ENCODE results near the gene ROCK2.

The ROCK2 gene

DNA sequence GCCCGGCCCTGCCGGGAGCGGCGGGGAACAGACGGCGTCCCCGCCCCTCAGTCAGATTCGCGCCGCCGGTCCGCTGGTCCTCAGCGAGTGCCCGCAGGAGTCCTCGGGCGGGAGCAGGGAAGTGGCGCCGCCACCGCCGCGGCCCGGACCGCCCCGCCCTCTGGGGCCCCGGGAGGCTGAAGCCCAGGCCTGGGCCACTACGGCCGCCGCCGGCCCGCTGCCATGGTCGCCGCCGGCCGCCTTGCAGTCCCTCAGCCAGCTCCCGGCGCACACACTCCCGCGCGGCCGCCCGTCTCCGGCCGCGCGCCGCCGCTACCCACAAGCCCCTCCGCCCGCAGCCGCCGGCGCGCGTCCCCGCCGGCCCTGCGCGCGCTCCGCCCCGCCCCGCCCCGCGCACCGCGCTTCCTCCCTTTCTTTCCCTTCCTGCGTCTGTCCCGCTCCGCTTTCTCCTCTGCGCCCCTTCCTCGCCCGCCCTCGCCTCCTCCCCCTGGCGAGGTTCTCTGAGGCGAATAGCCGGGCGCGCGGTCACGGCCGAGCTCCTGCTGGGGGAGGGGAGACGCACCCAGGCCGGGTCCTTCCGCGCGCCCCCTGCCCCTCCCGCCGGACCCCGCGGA lies at the start of gene ROCK2:
ROCK2 (minus strand) TSS at position 295 of the 614 bp plus-strand sequence. CDS start 500 bp downstream, outside the sequence.
- Histone ChIP-seq H3K4me3 (ENCODE audit: low read depth, low read length) (peak within 1 kb of the TSS; percentile 93), H3K9me3 (ENCODE audit: control insufficient read depth, insufficient read depth, low read depth, low read length) (no peaks in the 10 kb centered on the region), H3K4me1 (ENCODE audit: control insufficient read depth, insufficient read depth, low read length) (peaks cover 29% of the 10 kb centered on the region), H3K27ac (ENCODE audit: low read depth, low read length) (peak within 1 kb of the TSS; percentile 99), H3K9ac (ENCODE audit: low read length) (peak within 1 kb of the TSS; percentile 98), H3K27me3 (ENCODE audit: control insufficient read depth, insufficient read depth, low read length) (no peaks in the 10 kb centered on the region), H3K36me3 (ENCODE audit: control insufficient read depth, insufficient read depth, low read length) (no peaks in the 10 kb centered on the region)

DNA sequence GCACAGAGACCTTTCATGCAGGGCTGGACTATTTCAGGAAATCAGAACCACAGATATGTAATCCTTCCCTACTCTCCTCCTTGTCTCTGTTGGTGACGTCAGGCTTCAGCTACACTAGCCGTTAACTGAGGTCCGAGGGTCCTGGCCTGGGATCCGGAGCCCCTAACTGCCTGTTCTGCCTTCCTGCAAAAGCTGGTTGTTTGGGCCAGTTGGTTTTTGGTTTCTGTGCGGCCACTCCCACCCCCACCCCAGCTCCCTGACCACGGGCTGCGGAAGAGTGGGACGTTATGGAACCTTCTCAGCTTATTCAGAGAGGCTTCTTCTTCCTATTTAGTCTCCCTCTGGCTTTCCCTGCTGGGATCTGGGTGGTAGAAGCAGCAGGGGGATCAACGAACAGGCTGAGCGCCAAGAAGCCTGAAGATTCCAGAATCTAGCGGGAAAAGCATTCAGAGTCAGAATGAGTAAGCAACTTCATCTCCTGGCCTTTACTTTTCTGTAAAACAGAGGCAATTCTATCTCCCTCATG lies 49.3 kb upstream of the ROCK2 start:
- Histone ChIP-seq H3K27me3 (ENCODE audit: control insufficient read depth, insufficient read depth, low read length) (no peaks in the 10 kb centered on the region), H3K27ac (ENCODE audit: low read depth, low read length) (no peak overlapping the region), H3K9ac (ENCODE audit: low read length) (no peak overlapping the region), H3K4me1 (ENCODE audit: control insufficient read depth, insufficient read depth, low read length) (peaks cover 28% of the 10 kb centered on the region), H3K9me3 (ENCODE audit: control insufficient read depth, insufficient read depth, low read depth, low read length) (no peaks in the 10 kb centered on the region), H3K36me3 (ENCODE audit: control insufficient read depth, insufficient read depth, low read length) (no peaks in the 10 kb centered on the region), H3K4me3 (ENCODE audit: low read depth, low read length) (no peak overlapping the region)

DNA sequence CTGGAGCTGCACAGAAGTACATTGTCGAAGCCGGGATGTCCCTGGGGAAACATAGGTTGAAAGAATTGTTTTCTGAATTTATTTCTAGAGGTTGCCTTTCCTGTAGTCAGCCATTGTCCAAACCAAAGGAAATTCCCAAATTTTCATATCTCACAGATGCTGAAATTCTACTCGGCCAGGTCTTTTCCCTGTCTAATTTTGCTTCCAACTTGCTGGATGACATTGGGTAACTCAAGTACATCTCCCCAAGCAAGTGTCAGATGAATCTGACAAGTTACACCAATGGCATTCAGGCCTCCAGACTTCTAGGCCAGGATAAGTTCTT lies 47.5 kb upstream of the ROCK2 start:
- Histone ChIP-seq H3K27ac (ENCODE audit: low read depth, low read length) (no peak overlapping the region), H3K36me3 (ENCODE audit: control insufficient read depth, insufficient read depth, low read length) (no peaks in the 10 kb centered on the region), H3K4me1 (ENCODE audit: control insufficient read depth, insufficient read depth, low read length) (peaks cover 31% of the 10 kb centered on the region), H3K4me3 (ENCODE audit: low read depth, low read length) (no peak overlapping the region), H3K9me3 (ENCODE audit: control insufficient read depth, insufficient read depth, low read depth, low read length) (no peaks in the 10 kb centered on the region), H3K27me3 (ENCODE audit: control insufficient read depth, insufficient read depth, low read length) (no peaks in the 10 kb centered on the region), H3K9ac (ENCODE audit: low read length) (no peak overlapping the region)

DNA sequence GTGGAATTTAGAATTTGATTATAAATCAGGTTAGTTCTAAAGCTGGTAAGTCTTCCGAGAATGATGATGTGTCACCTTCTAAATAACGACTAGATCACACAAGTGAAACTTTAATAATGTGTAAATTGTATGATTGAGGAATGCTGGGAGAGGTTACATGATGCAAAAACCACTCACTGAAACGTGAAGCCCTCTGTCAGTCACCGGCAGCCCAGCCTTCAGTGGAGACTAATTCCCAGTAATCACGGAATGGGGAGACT lies 45.9 kb upstream of the ROCK2 start:
- Histone ChIP-seq H3K9ac (ENCODE audit: low read length) (no peak overlapping the region), H3K27me3 (ENCODE audit: control insufficient read depth, insufficient read depth, low read length) (no peaks in the 10 kb centered on the region), H3K36me3 (ENCODE audit: control insufficient read depth, insufficient read depth, low read length) (no peaks in the 10 kb centered on the region), H3K4me1 (ENCODE audit: control insufficient read depth, insufficient read depth, low read length) (peaks cover 33% of the 10 kb centered on the region), H3K9me3 (ENCODE audit: control insufficient read depth, insufficient read depth, low read depth, low read length) (no peaks in the 10 kb centered on the region), H3K27ac (ENCODE audit: low read depth, low read length) (no peak overlapping the region), H3K4me3 (ENCODE audit: low read depth, low read length) (no peak overlapping the region)

DNA sequence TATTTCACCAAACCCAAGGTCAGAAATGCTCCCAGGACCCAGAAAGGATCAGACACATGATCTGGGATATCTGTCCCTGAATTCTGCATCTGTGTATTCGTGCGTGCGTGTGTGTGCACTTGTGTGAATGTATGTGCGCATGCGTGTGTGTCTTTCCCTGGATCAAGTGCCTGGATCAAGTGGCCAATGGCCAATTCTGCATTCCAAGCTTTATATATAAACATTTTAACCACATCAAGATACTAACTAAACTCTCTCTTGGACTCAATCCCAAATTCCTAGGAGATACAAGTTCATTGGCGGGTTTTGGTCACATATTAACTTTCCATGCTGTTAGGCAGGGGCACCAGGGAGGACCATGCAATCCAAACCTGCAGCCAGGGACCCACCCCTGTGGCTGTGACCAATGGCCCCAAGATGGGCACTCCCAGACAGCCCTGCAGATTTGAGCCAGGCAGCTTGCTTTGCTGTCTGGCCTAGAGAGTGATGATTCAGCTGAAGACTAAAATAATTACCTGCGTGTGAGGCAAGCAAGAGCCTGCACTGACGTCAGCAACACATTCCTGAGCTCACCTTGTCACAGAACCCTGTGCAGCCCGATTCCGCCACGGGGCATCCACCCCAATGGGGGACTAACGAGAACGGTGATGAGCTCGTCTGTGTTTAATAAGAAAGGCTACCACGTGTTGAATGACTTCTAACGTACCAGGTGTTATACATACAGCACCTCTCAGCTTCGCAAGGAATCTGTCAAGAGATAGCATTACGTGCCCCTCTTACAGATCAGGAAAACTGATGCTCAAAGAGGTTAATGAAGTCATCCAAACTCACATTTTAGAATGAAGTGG lies 45.3 kb upstream of the ROCK2 start:
- Histone ChIP-seq H3K4me1 (ENCODE audit: control insufficient read depth, insufficient read depth, low read length) (peaks cover 28% of the 10 kb centered on the region), H3K4me3 (ENCODE audit: low read depth, low read length) (no peak overlapping the region), H3K9ac (ENCODE audit: low read length) (no peak overlapping the region), H3K9me3 (ENCODE audit: control insufficient read depth, insufficient read depth, low read depth, low read length) (no peaks in the 10 kb centered on the region), H3K27me3 (ENCODE audit: control insufficient read depth, insufficient read depth, low read length) (no peaks in the 10 kb centered on the region), H3K36me3 (ENCODE audit: control insufficient read depth, insufficient read depth, low read length) (no peaks in the 10 kb centered on the region), H3K27ac (ENCODE audit: low read depth, low read length) (no peak overlapping the region)

DNA sequence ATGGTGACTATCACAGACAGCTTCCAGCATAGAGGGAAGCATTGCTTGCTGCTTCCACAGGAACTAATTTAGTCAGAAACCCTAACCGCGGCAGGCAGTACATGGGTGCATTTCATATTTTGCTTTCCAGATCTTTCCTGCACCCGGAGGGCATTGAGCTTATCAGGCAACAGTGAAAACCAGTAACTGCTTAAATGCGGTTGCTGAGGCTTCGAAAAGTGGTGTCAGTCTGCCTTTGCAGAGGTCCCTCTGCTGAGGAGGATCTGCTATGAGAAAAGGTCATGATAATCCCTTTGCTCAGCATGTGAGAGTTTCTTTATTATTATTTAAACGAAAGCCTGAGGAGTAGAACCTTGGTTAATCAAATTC lies 44.6 kb upstream of the ROCK2 start:
- Histone ChIP-seq H3K4me3 (ENCODE audit: low read depth, low read length) (no peak overlapping the region), H3K27me3 (ENCODE audit: control insufficient read depth, insufficient read depth, low read length) (no peaks in the 10 kb centered on the region), H3K36me3 (ENCODE audit: control insufficient read depth, insufficient read depth, low read length) (no peaks in the 10 kb centered on the region), H3K4me1 (ENCODE audit: control insufficient read depth, insufficient read depth, low read length) (peaks cover 28% of the 10 kb centered on the region), H3K9ac (ENCODE audit: low read length) (no peak overlapping the region), H3K27ac (ENCODE audit: low read depth, low read length) (no peak overlapping the region), H3K9me3 (ENCODE audit: control insufficient read depth, insufficient read depth, low read depth, low read length) (no peaks in the 10 kb centered on the region)

DNA sequence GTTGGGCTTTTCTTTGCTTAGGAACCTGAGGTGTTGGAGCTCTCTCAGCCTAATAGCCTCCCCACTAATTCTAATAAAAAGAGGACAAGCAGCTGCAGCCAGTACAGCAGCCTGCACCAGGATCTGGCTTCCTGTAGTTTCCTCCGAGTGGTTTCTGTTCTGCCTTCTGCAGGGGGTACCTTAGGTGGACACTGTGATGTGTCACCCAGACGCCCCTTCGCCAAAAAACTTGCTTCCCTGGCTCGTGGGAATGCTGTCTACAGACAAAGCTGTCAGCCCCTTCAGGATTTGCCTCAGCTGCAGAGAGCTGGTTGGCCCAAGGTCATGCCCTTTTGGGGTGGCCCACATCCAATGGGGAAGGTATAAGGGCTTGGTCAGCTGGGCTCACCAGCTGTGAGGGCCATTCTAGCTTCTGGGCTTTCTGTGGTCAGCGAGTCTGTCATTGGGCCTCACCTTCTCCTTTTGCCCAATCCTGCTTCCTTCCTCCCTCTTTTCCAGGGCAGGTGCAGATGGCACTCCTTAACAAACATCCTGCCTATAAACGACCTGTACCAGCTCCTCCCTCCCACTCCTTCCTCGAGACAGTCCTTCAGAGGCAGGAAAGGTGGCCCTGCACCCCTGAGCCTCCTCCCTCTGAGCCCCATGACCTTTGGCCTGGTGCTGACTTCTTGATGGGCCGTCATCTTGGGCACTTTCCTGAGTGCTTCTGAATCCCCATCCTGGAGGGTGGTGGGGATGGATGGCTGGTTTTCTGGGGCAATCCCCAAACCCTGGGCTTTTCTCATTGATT lies 44.0 kb upstream of the ROCK2 start:
- H3K36me3 ChIP-seq (ENCODE audit: control insufficient read depth, insufficient read depth, low read length), result no peaks in the 10 kb centered on the region
- H3K9me3 ChIP-seq (ENCODE audit: control insufficient read depth, insufficient read depth, low read depth, low read length), result no peaks in the 10 kb centered on the region
- H3K4me1 ChIP-seq (ENCODE audit: control insufficient read depth, insufficient read depth, low read length), result peaks cover 22% of the 10 kb centered on the region
- H3K4me3 ChIP-seq (ENCODE audit: low read depth, low read length), result no peak overlapping the region
- no peak overlapping the region for H3K27ac ChIP-seq (ENCODE audit: low read depth, low read length)
- no peak overlapping the region for H3K9ac ChIP-seq (ENCODE audit: low read length)
- no peaks in the 10 kb centered on the region for H3K27me3 ChIP-seq (ENCODE audit: control insufficient read depth, insufficient read depth, low read length)

DNA sequence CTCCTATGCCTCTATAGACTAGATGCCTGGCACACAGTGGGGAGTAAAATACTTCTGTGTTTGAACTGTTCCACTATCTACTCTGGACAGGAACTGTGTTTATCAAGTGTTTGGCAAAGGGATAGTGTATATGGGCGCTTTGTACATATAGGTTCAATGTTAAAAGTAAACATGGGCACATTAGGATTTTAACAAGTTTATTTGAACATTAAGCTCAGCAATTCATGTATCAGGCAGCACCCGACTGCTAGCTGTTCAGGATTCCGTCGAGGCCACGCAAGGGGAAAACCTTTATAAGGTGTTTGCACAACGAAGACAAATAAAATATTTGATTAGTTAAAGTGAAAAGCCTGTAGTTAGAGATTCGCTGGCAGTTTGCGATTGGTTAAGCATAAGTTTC lies 43.4 kb upstream of the ROCK2 start:
- no peak overlapping the region for H3K4me3 ChIP-seq (ENCODE audit: low read depth, low read length)
- peaks cover 19% of the 10 kb centered on the region for H3K4me1 ChIP-seq (ENCODE audit: control insufficient read depth, insufficient read depth, low read length)
- no peak overlapping the region for H3K9ac ChIP-seq (ENCODE audit: low read length)
- H3K36me3 ChIP-seq (ENCODE audit: control insufficient read depth, insufficient read depth, low read length), result no peaks in the 10 kb centered on the region
- no peaks in the 10 kb centered on the region for H3K27me3 ChIP-seq (ENCODE audit: control insufficient read depth, insufficient read depth, low read length)
- H3K9me3 ChIP-seq (ENCODE audit: control insufficient read depth, insufficient read depth, low read depth, low read length), result no peaks in the 10 kb centered on the region
- no peak overlapping the region for H3K27ac ChIP-seq (ENCODE audit: low read depth, low read length)

DNA sequence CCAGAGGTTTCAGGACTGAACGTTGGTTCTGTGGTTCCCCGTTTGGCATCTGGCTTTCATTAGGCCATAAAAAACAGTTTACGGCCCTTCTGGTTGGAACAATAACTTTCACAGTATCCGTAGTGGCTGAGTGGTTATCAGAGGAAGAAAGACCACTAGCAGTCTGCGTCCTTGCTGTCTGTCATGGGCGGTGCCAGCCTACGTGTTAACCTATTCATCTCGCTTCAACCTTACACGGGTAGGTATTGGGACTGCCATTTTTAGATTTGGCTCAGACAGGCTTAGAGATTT lies 42.6 kb upstream of the ROCK2 start:
- no peak overlapping the region for H3K4me3 ChIP-seq (ENCODE audit: low read depth, low read length)
- H3K27ac ChIP-seq (ENCODE audit: low read depth, low read length), result no peak overlapping the region
- no peaks in the 10 kb centered on the region for H3K36me3 ChIP-seq (ENCODE audit: control insufficient read depth, insufficient read depth, low read length)
- H3K4me1 ChIP-seq (ENCODE audit: control insufficient read depth, insufficient read depth, low read length), result peaks cover 19% of the 10 kb centered on the region
- no peaks in the 10 kb centered on the region for H3K27me3 ChIP-seq (ENCODE audit: control insufficient read depth, insufficient read depth, low read length)
- H3K9ac ChIP-seq (ENCODE audit: low read length), result no peak overlapping the region
- H3K9me3 ChIP-seq (ENCODE audit: control insufficient read depth, insufficient read depth, low read depth, low read length), result no peaks in the 10 kb centered on the region

DNA sequence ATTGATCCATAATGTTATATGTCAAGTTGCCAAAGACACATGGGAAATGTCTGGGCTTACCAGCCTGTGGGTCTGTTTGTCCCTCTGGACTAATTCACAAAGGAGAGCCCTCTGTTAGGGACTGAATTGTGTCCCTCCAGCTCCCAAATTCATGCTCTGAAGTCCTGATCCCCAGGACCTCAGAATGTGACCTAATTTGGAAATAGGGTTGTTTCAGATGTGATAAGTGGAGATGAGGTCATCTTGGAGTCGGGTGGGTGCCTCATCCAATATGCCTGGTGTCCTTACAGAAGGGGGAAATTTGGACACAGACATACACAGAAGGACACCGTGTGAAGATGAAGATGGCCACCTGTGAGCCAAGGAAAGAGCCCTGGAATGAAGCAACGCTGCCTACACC lies 41.4 kb upstream of the ROCK2 start:
- H3K9me3 ChIP-seq (ENCODE audit: control insufficient read depth, insufficient read depth, low read depth, low read length), result no peaks in the 10 kb centered on the region
- H3K27ac ChIP-seq (ENCODE audit: low read depth, low read length), result no peak overlapping the region
- peaks cover 19% of the 10 kb centered on the region for H3K4me1 ChIP-seq (ENCODE audit: control insufficient read depth, insufficient read depth, low read length)
- H3K4me3 ChIP-seq (ENCODE audit: low read depth, low read length), result no peak overlapping the region
- no peaks in the 10 kb centered on the region for H3K36me3 ChIP-seq (ENCODE audit: control insufficient read depth, insufficient read depth, low read length)
- no peak overlapping the region for H3K9ac ChIP-seq (ENCODE audit: low read length)
- H3K27me3 ChIP-seq (ENCODE audit: control insufficient read depth, insufficient read depth, low read length), result no peaks in the 10 kb centered on the region

DNA sequence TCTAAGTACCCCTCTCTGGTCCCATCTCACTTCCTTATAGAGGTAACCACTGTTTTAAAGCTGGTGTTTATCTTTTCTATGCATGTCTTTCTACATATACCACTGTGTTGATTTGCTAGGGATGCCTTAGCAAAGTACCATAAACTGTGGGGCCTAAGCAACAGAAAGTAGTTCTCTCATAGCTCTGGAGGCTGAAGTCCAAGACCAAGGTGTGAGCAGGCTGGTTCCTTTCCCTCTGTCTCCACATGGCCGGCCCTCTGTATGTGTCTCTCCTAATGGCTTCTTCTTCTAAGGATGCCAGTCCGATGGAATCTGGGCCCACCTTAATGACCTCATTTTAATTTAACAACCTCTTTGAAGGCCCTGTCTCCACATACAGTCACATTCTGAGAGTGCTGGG lies 40.8 kb upstream of the ROCK2 start:
- no peaks in the 10 kb centered on the region for H3K27me3 ChIP-seq (ENCODE audit: control insufficient read depth, insufficient read depth, low read length)
- peaks cover 19% of the 10 kb centered on the region for H3K4me1 ChIP-seq (ENCODE audit: control insufficient read depth, insufficient read depth, low read length)
- no peak overlapping the region for H3K4me3 ChIP-seq (ENCODE audit: low read depth, low read length)
- no peak overlapping the region for H3K27ac ChIP-seq (ENCODE audit: low read depth, low read length)
- no peak overlapping the region for H3K9ac ChIP-seq (ENCODE audit: low read length)
- no peaks in the 10 kb centered on the region for H3K9me3 ChIP-seq (ENCODE audit: control insufficient read depth, insufficient read depth, low read depth, low read length)
- no peaks in the 10 kb centered on the region for H3K36me3 ChIP-seq (ENCODE audit: control insufficient read depth, insufficient read depth, low read length)
